Omental fat pad (tissue), 4 donors: ENCODE measurements around the gene TVP23A. TPM values are rescaled to one million over a fixed set of nuclear protein-coding genes. Genes with fewer than 3 reads are reported as not detected.

Source experiments
- ATAC-seq: fragments of 150-250 bp; one replicate; pipeline ENCODE4 v1.9.1; 2016; ENCODE audit warnings: mild to moderate bottlenecking, moderate library complexity; ENCODE audit not compliant: low FRiP score
- DNase-seq: peaks from one replicate; pipeline ENCODE4 v3.0.0-alpha.2; 2019; ENCODE audit warnings: low spot score
- CTCF ChIP-seq, 3 donors: fragments of 450-650 bp; IDR thresholded peaks; one replicate each; pipeline ENCODE4 v1.5.1; 2016 to 2017; ENCODE audit warnings: antibody characterized with exemption in 3 of 3, mild to moderate bottlenecking in 3 of 3, moderate library complexity in 2 of 3
- total RNA-seq, 4 donors: library from RNA; depleted of rRNA; stranded (reverse); fragments of >200 nt; gene quantifications; one replicate each; pipeline ENCODE4 v1.1.0, GENCODE V29; 2016

The TVP23A gene
- total RNA-seq, 4 donors from 2014 or later = 0.25 to 1.5 (median 0.84) TPM

- ATAC-seq = no peak
- no peak for TF ChIP-seq CTCF (IDR thresholded peaks at IDR 0.05)
Observed at GRCh38 chr16:10740000-10740844, 78.4 kb downstream of the TVP23A start.

GRCh38 chr16:10738231-10739077, 80.1 kb downstream of the TVP23A start:
- no peak for TF ChIP-seq CTCF (IDR thresholded peaks at IDR 0.05)
- DNase-seq (no peak), ATAC-seq (peak; percentile 55)

More at GRCh38 chr16:10740000-10740844, 78.4 kb downstream of the TVP23A start:
- DNase-seq = no peak

GRCh38 chr16:10737068-10737625, 81.4 kb downstream of the TVP23A start:
- DNase-seq = no peak
- peak in 2 of 3 donors; percentile 60 to 84 for TF ChIP-seq CTCF (IDR thresholded peaks at IDR 0.05)
- peak; percentile 62 for ATAC-seq

- no peak for ATAC-seq
- no peak for DNase-seq
- TF ChIP-seq CTCF (IDR thresholded peaks at IDR 0.05) = no peak
Observed at GRCh38 chr16:10731790-10732189, 86.8 kb downstream of the TVP23A start.

- DNase-seq = no peak
- peak; percentile 90 for ATAC-seq
- no peak for TF ChIP-seq CTCF (IDR thresholded peaks at IDR 0.05)
Observed at GRCh38 chr16:10729104-10730048, 89.2 kb downstream of the TVP23A start.
